NCI-H2107 treated with DMSO at 0.1 percent for 48 hours (cell line): Measurements from ENCODE around the gene VPS11.
A peak's percentile ranks its signal among the peaks of the same experiment; 100 is the strongest.

ENCODE experiments used
- DNase-seq: peaks from one replicate; lab custom pipeline; 2025; ENCODE audit not compliant: unreplicated experiment; lab: John Stamatoyannopoulos, UW

Gene VPS11

GRCh38 chr11:119078675-119079420, 11.2 kb downstream of the VPS11 start:
- no peak for DNase-seq

- DNase-seq, result no peak
These were observed 14.2 kb downstream of the VPS11 start for GRCh38 chr11:119081682-119082260.

GRCh38 chr11:119084663-119085436, 17.2 kb downstream of the VPS11 start, which contains the start of gene HMBS:
Gene HMBS (plus strand): TSS chr11:119084881. CDS start chr11:119085034, 153 bp downstream.
- peak; percentile 81 for DNase-seq

- DNase-seq, result no peak
These were observed 17.8 kb downstream of the VPS11 start for GRCh38 chr11:119085437-119085847.

- DNase-seq, result no peak
These were observed 19.5 kb downstream of the VPS11 start for GRCh38 chr11:119087123-119087522.

- no peak for DNase-seq
These were observed 20.2 kb downstream of the VPS11 start for GRCh38 chr11:119087747-119088241.

GRCh38 chr11:119088406-119088805, 20.8 kb downstream of the VPS11 start:
- no peak for DNase-seq

GRCh38 chr11:119089319-119089718, 21.7 kb downstream of the VPS11 start:
- DNase-seq, result no peak

GRCh38 chr11:119091178-119091577, 23.6 kb downstream of the VPS11 start:
- no peak for DNase-seq

- no peak for DNase-seq
These were observed 24.6 kb downstream of the VPS11 start for GRCh38 chr11:119091966-119092879.

- DNase-seq, result no peak
These were observed 25.5 kb downstream of the VPS11 start for GRCh38 chr11:119092880-119093842.

- DNase-seq, result no peak
These were observed 26.6 kb downstream of the VPS11 start for GRCh38 chr11:119093942-119094815.

- DNase-seq, result no peak
These were observed 27.1 kb downstream of the VPS11 start for GRCh38 chr11:119094816-119095065.

- DNase-seq, result peak; percentile 97
These were observed 27.7 kb downstream of the VPS11 start for GRCh38 chr11:119095066-119095880.

GRCh38 chr11:119099711-119100110, 32.1 kb downstream of the VPS11 start:
- no peak for DNase-seq

GRCh38 chr11:119100246-119100970, 32.8 kb downstream of the VPS11 start:
- peak; percentile 49 for DNase-seq
